HG02938 (cell line): ENCODE measurements around the gene NUDT1.

Source experiments
- ATAC-seq: cut with Tn5 transposase; IDR thresholded peaks from one replicate; pipeline ENCODE4 v1.9.1; 2021; ENCODE audit warnings: mild to moderate bottlenecking, moderate library complexity; ENCODE audit not compliant: unreplicated experiment

NUDT1 gene

DNA sequence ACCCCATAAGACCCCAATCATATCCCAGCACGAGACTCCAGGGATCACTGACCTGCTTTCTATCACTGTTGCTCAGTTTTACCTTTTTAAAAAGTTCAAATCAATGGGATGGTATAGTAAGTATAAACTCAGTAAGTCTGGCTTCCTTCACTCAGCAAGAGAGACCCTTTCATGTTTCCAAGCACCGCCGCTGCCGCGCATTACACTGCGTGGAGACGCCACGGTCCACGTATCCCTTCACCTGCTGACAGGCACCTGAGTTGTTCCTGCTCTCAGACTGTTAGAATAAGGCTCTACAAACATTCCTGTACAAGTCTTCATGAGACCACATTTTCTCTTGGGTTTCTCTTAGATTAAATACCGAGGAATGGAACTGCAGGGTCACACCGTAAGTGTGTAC is 37.6 kb upstream of the NUDT1 start:
- no peak for ATAC-seq

DNA sequence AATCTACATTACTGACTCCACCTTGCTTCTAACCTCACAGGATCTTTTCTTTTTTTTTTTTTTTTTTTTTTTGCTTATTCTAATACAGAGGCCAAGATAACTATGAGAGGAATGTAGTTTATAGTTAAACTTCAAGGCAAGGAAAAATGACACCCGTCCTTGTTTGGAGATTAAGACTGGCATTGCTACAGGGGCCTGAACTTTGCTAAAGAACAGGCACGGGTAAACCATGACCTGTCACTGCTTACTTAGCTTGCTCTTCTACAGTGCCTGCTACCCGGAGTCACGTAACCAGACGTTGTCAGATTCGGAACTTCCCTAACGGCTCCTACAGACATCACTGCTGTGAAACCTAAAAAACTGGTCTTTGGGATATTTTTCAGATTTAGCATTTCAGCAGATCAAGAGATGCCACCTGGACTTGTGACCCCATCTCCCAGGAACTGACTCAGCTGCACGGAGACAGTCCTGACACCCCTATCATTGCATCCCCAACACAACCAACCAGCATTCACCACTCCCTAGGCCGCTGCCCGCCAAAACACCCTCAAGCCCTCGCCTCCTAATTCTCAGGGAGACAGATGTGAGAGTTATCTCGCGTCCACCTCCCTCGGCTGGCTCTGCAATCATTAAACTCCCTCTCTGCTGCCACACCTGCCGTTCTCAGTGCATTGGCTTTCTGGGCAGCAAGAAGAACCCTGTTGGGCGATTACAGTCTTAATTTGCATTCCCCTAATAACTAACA is 36.8 kb upstream of the NUDT1 start:
- no peak for ATAC-seq

DNA sequence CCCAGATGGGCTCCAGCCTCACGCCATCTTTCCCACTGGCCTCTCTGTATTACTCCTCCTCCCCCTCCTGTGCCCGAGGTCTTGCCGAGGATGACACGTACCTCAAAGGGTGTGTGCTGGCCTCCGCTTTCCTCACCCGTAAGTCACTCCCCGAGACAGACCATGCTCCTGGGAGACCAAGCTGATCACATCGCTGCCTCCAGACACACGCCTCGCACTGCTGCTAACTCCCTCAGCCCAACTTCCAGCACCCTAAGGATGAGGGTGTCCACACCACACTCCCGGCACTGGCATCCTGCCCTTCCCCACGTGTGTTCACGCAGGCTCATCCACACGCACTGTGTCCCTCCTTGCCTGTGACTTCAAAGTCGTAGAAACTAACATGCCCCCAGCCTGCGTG is 33.3 kb upstream of the NUDT1 start:
- ATAC-seq = no peak

DNA sequence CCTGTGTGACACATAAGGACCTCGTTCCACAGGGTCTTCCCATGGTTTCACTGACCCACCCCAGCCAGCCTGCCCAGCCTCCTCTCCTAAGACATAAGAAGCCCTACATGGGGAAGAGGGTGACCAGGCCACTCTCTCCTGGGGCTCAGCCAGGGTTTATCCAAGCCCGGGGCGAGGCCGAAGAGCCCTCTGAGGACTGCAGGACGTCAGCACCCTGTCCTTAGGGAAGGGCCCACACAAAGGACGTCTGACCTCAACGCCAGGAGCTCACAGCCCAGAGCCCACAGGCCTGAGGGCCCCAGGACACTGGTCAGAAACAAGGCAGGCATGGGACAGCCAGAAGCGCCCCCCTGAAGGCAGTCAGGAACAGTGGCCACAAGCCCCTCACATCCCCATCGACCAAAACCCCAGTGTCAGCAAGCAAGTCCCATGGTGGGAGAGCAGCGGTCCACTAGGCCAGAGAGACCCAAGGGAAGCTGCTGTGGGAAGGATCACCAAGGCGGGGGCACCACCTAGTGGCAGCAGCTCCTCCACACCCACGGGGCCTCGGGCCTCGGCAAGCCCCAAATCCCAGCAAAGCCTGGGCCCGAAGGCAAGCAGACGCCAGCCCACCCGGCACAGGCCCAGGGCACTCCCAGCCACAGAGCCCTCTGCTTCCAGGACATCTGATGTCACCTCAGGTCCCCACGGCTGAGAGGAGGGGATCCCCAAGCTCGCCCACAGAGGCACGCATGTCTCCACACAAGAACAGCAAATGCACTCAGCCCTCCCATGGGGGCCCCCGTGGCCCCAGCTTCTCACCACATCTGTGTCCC is 32.7 kb upstream of the NUDT1 start:
- peak; percentile 37 for ATAC-seq

DNA sequence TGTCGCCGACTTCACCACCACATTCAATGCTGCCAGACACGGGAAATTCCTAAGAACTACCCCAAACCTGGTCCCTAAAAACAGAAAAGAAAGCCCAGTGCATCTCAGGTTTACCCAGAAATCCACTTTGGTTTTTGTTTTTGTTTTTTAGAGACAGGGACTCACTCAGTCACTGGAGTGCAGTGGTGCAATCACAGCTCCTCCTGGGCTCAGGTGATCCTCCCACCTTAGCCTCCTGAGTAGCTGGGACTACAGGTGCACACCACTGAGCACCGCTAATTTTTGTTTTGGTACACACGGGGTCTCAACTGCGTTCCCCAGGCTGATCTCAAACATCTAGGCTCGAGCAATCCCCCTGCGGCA is 32.1 kb upstream of the NUDT1 start:
- peak; percentile 11 for ATAC-seq

DNA sequence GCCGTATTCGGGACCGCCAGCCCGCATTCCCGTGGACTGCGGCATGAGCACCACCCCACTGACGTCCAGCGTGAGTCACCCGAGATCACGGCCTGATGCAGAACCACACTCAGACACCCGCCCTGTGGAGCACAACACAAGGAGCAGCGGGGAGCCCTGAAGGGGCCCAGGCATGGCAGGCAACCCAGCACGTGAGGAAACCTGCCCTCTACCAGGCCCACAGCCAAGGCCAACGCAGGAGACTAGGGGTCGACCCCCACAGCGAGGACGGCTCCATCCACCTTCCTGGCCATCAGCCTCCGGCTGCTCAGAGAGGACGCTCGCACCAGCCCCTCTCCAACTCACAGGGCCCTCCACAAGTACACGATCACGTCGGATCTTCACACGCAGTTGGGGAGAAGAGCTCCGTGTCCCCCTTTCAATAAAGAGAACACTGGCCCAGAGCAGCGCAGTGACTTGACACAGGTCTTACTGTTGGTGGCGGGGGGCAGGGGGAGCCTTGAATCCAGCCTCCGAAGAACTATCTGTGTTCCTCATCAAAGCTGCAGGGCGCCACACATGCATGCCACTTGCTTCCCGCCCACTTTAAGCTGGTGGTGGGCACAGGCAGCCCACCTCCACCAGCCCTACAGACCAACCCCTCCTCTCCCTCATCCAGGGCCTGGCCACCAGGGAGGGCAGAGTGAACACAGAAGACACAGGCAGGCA is 31.3 kb upstream of the NUDT1 start:
- no peak for ATAC-seq

DNA sequence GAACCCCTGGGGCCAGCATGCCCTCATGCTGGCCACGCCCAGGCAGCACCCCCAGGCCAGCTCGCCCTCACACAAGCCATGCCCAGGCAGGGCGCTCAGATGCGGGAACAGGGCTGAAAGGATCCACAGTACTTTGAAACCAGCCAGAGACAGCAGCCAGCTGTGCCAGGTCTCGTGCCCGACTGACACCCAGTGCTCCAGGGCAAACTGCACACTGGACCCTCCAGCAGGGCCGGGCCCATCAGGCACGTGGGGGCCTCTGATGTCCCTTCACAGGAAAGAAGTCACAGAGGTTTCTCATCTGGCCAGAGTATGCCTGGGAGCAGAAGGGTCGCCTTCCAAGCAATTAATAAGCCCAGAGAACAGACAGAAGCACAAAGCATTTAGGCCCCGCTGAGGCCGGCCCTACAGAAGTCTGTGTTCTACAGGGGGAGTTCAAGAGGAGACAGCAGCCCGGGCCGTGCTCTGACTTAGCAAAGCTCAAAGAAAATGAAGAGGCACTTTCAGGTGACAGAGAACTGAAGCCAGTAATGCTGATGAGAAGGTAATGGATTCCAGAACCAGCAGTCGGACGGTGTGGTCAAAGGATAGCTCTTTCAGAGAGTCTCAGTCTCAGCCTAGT is 30.7 kb upstream of the NUDT1 start:
- no peak for ATAC-seq

DNA sequence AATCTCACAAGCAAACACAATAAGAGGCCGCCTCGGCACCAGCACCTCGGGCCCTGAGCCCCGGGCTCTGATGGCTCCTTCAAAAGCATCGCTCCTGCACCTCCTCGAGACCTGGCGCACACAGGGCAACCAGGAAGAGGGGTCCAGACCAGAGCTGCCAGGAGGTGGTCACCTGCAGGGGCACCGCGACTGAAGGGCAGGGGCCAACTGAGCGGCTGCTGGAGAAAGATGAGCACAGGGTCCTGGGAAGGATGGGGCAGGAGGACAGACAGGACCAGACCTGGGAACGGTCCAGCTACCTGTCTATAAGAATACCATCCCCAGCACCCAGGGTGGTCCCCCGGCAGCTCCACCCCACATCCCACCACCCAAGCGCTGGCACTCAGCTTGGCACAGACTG is 30.1 kb upstream of the NUDT1 start:
- ATAC-seq = no peak

DNA sequence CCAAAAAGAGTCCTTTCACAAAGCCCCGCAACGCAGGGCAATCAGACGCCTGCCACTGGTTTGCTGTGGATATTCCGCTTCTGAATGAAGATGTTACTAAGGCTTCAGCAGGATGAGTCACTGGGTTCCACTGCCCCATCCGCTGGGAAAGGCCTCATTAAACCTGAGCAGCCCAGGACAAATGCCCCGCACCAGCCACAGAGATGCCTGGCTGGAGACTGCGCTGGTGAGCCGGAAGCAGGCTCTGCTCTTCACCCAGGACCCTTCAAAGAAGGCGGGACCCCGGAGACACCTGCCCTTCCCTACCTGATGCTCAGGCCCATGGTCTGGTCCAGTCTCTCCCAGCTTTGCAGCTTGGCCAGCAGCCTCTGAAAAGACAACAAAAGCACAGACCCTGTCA is 29.1 kb upstream of the NUDT1 start:
- no peak for ATAC-seq

DNA sequence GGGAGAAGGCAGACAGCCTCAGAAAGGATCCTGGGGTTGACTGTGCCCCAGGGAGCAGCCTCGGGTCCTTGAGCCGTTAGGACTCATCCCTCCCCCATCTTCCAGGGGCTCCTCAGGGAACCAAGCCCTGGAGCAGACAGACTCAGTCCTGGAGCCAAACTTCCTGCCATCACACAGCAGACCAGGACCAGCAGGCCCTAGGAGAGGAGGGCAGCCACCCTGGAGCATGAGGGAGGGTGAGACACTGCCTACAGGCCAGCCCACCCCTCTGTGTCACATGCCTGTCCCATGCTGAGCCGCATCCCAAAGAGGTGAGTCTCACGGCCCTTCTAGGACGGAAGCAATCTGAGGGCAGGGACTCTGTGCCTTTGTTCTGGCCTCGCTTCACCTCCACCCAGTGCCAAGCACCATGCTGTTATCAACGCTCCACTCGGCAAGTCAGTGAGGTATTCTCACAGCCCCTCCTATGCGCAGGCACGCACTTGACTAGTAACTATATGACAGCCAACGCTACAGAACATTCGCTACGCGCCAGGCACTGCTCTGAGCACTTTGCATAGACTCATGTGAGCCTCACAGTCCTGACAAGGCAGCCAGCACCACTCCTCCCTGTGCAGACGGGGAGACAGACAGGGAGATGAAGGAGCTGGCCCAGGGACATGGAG is 28.3 kb upstream of the NUDT1 start:
- ATAC-seq = no peak

DNA sequence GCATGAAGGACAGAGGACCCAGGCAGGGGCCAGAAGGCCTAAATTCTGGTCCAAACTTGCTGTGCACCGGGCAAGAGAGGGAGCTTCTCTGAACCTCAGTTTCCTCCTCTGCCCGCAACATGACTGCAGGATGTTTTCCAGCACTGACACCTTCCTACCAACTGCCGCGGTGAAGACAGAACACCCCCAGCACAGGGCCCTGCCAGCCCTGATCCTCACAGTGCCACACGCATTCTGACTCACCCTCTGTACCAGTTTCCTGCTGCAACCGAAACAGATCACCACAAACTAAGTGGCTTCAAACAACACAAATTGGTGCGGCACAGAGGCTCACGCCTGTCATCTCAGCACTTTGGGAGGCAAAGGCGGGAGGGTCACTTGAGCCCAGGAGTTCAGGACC is 27.4 kb upstream of the NUDT1 start:
- no peak for ATAC-seq

DNA sequence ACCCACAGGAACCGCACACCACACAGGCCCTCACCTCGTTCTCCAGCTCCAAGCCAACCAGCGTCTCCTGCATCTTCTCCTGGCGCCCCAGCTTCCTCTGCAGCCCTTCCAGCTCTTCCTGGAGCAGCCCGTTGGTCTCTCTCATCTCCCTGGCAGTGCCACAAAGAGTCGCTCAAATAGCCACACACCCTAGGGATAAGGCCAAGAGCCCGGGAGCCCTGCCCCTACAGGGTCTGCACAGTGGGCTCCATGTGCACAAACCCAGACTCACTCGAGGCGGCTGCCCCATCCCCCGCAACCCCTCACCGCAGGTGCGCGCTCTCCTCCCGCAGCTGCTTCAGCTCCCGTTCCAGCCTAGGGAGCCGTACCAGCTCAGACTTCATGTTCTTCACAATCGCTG is 26.2 kb upstream of the NUDT1 start:
- ATAC-seq = no peak

DNA sequence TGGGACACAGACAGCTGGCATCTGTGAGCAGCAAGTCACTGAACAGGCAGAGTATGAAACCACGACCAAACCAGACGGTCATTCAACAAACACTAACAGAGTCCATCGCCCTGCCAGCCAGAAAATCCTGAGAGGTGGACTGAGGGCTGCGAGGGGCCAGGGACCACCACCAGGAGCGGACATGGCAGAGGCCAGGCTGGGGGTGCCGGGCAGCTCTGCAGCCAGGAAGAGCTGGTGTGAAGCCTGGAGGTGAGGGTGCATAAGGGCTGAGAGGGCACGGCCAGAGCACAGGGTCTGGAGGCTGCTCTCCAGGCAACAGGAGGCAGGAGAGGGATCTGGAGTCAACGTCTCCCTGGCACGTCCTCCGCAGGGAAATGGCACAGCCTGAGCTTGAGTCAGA is 24.8 kb upstream of the NUDT1 start:
- no peak for ATAC-seq

DNA sequence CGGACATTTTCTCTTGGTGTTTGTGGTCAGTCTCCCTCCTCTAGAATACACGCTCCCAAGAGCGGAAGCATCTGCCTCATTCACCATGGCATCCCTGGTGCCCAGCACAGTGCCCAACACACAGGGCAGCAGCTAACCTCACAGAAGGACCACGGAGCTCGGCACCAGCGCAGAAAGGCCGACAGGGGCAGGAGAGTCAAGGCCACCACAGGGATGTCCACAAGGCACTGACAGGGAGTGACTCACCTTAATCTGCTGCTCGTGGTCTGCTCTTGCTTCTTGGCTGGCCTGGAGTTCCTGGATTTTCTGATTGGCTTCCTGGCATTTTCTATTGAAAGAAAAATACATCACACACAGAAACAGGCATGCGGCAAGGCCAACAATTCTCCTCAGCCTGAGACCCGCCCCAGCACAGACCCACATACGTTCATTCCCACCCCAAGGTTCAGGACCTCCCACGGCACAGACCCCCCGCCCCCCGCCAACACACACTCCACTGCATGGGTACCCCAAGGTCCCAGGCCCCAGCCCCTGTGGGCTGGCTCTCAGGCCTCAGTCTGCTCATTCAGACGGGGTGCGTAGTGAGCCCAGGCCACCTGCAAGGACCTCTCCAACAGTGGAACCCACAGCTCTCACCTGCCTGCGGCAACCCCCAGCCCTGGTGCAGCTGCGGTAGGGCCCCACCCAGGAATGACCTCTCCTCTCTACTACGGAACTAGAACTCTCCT is 24.1 kb upstream of the NUDT1 start:
- ATAC-seq = no peak

DNA sequence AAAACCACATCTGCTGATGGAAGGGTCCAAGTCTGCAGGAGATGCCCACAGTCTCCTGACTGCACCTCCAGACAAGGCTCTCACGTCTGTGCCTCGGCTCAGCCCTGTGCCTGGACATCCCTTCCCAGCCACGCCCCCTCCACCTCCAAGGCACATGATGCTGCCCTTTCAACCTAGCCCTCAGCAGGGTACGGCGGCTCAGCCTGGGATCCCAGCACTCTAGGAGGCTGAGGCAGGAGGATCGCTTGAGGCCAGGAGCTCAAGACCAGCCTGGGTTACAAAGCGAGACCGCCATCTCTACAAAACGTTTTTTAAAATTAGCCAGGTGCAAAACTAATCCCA is 23.6 kb upstream of the NUDT1 start:
- ATAC-seq = no peak

DNA sequence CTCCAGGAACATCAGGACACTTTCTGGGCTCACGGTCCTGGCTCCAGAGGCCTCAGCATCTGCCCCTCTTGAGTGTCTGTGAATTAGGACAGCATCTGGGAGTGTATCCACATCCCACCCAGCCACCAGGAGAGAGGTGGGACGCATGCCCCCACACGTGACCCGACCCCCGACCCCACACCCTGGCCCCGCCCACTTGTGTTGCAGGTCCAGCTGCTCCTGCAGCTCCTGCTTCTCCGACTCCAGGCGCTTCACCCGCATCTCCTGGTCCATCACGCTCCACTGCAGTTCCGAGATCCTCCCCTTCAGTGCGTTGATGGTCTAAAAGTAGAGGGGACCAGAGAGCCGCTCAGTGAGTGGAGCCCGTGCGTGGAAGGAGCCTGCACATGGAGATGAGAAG is 22.9 kb upstream of the NUDT1 start:
- ATAC-seq = no peak

DNA sequence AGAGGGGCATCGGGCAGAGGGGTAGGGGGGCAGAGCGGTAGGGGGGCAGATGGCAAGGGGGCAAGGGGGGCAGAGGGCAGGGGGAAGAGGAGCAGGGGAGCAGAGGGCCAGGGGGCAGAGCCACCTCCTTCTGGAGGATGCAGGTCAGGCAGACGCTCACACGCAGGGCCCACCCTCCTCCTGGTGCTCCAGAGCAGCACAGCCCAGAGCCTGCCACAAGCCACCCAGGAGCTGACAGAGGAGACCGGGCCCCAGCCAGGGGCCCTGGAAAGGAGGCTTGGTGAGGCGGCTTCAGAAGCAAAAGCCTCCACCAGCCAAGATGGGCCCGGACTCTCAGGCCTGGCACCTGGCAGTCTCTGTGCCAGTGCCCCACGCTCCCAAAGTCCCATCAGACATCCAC is 22.4 kb upstream of the NUDT1 start:
- ATAC-seq = no peak

DNA sequence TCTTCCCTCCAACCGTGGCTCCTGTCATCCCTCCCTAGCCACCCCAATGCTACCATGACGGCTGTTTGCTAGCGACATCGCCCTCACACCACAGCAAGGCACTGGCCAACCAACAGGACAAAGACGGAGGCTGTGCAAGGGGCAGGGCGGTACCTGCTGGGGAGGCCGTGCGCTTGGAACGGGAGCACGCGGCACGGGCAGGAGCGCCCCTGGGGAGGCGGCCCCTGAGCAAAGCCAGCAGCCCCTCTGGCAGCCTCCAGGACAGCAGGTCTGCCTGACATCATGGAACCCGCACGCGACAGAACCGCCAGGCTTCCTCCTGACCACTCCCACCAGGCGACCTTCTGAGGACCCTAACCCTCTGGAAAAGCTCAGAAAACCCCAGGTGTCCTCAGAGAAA is 22.0 kb upstream of the NUDT1 start:
- no peak for ATAC-seq

DNA sequence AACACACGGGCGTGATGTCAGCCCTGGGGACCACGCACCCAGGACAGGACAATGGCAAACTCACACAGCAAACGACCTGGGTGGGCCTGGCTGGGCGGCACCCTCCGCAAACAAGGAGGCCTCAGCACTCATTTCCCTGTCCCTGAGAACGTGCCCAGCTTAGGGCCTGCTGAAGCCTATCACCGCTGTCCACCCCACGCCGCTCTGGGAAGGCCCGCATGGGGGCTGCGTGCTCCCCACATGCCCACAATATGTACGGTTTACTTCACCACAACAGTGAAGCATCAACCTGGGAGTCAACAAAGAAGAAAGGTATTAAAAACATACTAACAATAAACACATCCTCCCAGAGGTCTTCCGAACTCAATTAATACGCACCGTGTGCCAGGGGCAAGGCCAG is 21.5 kb upstream of the NUDT1 start:
- no peak for ATAC-seq

DNA sequence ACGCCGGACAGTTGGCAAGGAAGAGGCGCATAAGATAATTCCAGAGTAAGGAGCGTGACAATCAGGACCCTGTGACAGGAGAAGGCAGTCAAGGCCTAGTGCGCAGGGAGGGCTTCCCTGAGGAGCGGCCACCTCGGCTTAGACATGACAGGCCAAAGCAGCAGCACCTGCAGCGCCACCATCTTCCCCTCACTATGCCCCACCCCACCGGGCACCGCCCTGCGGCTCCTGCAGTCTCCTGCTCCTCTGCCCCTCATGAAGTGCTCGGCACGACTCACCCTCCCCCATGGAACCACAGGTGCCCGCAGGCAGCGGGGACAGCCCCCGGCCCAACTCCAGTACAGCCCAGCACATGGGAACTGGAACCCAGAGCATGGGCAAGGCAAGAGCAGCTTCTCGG is 21.1 kb upstream of the NUDT1 start:
- no peak for ATAC-seq

DNA sequence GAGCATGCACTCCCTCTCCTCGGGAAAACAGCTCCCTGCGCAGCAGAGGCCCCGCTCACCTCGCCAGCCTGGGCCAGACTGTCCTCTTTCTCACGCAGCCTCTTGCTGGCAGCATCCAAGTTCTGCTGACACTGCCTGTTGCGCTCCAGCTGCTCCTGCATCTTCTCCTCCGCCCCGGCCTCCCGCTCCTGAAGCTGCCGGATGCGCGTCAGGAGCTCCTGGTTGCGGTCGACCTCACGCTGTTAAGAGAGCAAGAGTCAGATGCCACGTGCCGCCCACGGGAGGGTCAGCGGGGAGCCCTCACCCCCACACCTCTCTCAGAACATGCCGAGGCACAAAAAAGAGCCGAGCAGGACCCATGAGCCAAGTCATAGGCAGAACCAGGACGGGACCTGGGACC is 19.5 kb upstream of the NUDT1 start:
- ATAC-seq = no peak
